Measurements from ENCODE around the gene POLR2C.

POLR2C gene

GRCh38 chr16:57510016-57510871 is 47.8 kb downstream of the POLR2C start:
- no peak for TF ChIP-seq CTCF (IDR thresholded peaks at IDR 0.05)

- TF ChIP-seq CTCF (IDR thresholded peaks at IDR 0.05), result no peak
Measured at GRCh38 chr16:57512296-57513001, 50.0 kb downstream of the POLR2C start.

- TF ChIP-seq CTCF (IDR thresholded peaks at IDR 0.05), result no peak
Measured at GRCh38 chr16:57513371-57514102, 51.1 kb downstream of the POLR2C start.

- no peak for TF ChIP-seq CTCF (IDR thresholded peaks at IDR 0.05)
Measured at GRCh38 chr16:57514371-57514770, 51.9 kb downstream of the POLR2C start.

- no peak for TF ChIP-seq CTCF (IDR thresholded peaks at IDR 0.05)
Measured at GRCh38 chr16:57514791-57515600, 52.5 kb downstream of the POLR2C start.

- no peak for TF ChIP-seq CTCF (IDR thresholded peaks at IDR 0.05)
Measured at GRCh38 chr16:57516176-57516725, 53.8 kb downstream of the POLR2C start.

Measured in LNCAP (cell line).